GM12864 (cell line): ENCODE measurements around the gene RAP1GAP2.

Experiments used
- DNase-seq: peaks from one replicate; pipeline ENCODE4 v3.0.0-alpha.2; 2011; ENCODE audit warnings: low read depth
- H3K4me3 ChIP-seq: 2 replicates; pipeline ENCODE4 v1.5.1; 2011; ENCODE audit warnings: mild to moderate bottlenecking, low read depth, low read length, control low read depth
- TF ChIP-seq, protein P1 (sequence below): IDR thresholded peaks from 2 replicates; pipeline ENCODE4 v1.5.1; 2011; ENCODE audit warnings: low read depth, mild to moderate bottlenecking, moderate library complexity, low read length, control low read depth, inconsistent platforms; ENCODE audit errors: missing control alignments

Gene RAP1GAP2

DNA sequence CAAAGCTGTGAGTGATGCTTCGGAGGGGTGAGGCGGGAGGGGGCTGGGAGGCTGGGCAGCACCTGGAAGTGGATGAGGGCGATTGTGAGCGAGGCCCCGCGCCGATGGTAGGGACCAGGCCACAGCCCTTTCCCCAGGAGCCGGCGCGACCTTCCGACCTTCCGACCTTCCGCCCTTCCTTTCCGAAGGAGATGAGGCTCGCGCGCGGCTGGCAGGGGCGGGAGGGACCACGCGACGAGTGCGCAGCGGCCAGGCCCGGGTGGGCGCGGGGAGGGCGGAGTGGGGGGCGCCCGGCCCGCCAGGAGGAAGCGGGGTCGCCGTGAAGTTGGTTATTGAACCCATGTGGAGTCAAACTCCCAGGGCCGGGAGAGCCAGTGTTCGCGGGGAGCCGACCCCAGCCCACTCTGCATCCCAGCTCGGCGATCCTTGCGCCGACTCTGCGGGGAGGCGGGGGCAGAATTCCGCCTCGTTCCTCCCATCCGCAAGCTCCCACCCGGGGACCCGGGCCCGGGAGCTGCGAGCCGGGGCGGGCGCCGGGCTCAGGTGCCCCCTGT, 56.6 kb downstream of the RAP1GAP2 start:
- TF ChIP-seq, protein P1, sequence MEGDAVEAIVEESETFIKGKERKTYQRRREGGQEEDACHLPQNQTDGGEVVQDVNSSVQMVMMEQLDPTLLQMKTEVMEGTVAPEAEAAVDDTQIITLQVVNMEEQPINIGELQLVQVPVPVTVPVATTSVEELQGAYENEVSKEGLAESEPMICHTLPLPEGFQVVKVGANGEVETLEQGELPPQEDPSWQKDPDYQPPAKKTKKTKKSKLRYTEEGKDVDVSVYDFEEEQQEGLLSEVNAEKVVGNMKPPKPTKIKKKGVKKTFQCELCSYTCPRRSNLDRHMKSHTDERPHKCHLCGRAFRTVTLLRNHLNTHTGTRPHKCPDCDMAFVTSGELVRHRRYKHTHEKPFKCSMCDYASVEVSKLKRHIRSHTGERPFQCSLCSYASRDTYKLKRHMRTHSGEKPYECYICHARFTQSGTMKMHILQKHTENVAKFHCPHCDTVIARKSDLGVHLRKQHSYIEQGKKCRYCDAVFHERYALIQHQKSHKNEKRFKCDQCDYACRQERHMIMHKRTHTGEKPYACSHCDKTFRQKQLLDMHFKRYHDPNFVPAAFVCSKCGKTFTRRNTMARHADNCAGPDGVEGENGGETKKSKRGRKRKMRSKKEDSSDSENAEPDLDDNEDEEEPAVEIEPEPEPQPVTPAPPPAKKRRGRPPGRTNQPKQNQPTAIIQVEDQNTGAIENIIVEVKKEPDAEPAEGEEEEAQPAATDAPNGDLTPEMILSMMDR: no peak
- no peak for DNase-seq
- no peak overlapping the region for H3K4me3 ChIP-seq

- DNase-seq: no peak
- TF ChIP-seq, protein P1: no peak
- no peak overlapping the region for H3K4me3 ChIP-seq
These were observed 57.3 kb downstream of the RAP1GAP2 start for GRCh38 chr17:2853283-2854142.

DNA sequence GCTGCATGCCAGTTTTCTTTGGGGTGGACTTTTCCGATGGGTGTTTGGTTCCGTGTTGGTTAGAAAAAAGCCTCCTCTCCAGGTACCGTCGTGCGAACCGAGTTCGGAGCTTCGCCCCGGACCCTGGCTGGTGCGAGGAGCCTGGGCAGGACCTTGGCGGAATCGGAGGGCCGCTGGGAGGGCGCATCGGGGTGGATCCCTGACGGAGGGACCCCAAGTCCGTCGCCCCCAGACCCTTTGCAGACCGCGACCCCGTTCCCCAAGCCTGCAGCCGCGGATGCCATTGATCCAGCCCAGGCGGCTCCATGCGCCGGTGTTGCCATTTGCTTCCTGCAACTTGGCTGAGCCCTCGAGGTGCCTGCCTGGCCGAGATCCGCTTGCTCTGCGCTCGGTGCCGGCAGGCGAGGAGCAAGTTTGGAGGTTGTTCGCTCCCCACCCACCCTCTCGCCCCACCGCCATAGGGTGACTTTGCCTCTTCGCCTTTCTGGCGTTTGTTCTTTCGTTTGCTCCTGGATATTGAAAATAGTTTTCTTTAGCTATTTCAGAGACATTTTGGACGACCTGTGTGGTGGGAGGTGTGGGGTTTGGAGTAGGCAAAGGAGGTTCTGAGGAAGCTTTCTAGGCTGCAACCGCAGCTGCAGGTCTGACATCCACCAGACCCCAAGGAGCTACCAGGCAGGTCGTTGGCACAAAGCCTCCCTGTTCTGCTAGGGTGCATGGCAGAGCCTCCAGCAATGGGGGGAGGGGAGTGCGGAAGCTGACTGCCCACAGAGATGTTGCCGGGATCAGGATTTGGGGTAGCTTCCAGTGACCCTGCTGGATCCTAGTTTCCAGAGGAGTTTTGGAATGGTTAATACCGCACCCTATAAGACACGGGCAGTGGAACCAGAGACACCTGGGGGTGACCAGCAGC, 58.2 kb downstream of the RAP1GAP2 start:
- no peak for DNase-seq
- H3K4me3 ChIP-seq: no peak overlapping the region
- TF ChIP-seq, protein P1: no peak

DNA sequence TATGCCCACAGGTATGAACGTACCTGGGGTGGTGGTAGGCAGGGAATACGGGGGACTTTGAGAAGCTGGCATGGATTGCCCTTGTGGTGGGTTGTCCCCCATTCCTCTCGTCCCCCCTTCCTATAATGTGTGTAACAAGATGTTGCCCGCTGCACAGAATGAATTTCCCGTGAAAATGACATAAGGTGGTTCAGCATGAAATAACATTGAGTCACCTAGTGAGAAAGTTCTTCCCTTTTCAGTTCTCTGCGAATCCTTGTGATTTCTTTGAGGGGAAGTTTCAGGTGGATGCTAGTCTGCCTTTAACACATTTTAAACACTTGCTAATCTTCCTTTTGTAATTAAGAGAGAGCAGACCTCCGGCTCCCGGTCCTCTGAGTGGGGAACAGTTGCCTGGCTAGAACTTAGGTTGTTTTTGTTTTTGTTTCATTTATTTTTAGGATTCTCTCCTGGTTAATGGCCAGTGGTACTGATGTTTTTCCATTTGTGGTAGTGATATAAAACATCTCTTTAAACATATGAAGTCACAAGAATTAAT, 58.9 kb downstream of the RAP1GAP2 start:
- TF ChIP-seq, protein P1: no peak
- DNase-seq: no peak
- H3K4me3 ChIP-seq: no peak overlapping the region

DNA sequence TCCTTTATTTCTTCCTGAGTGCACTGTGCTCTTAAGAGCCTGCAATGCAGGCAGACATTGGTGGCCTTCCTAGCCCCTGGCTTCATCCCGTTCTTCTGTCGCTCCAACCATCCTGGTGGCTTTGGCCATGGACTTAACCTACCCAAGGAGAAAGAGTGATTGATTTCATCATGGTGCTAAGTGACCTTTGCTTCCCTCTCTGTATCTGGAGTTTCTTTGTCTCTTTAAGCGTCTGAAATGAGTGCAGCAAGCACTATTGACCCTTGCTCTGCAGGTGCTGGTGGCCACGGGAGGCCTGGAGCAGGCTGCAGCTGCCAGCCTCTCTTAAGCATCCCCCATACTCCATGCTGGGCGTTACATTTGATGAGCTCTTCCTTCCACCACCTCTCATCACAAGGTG, 60.5 kb downstream of the RAP1GAP2 start:
- TF ChIP-seq, protein P1: no peak
- DNase-seq: no peak
- H3K4me3 ChIP-seq: no peak overlapping the region

GRCh38 chr17:2860045-2860444, 63.8 kb downstream of the RAP1GAP2 start:
- TF ChIP-seq, protein P1: no peak
- DNase-seq: no peak
- H3K4me3 ChIP-seq: no peak overlapping the region
